GM20000 (cell line): ENCODE results near the gene CPOX.

Source experiments
- DNase-seq: peaks from one replicate; pipeline ENCODE4 v3.0.0; 2012; ENCODE audit warnings: low spot score
- TF ChIP-seq, protein P1 (sequence below): IDR thresholded peaks from 2 replicates; pipeline ENCODE4 v1.5.1; 2012; ENCODE audit warnings: mild to moderate bottlenecking, control low read depth; ENCODE audit errors: extremely low read depth, missing control alignments

The CPOX gene

DNA sequence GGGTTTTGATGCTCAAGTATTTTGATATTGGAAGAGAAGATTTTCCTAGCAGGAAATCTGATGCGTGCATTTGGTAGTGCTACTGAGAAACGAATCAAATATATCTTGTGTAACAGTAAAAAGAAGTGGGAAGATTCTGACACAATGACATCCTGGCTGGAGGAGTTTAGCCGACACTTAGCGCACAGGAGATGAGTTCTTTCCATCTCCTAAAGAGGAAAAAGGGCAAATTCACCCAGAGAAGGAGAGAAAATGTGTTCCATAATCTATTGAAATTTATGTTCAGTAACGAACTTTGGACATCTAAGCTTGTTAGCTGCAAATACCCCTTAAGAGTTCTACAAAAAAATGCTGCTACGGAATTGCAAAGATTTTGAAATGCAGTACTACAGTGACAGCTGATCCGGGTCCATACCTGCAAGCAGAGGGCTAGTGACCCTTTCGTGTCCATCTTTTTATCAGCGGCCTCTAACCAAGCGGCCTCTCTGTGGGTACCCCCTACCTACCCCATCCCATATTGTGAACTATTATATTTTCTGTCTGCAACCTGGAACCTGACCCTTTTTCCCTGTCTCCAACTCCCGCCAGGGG is 971 bp downstream of the CPOX start:
- DNase-seq = no peak
- TF ChIP-seq, protein P1, sequence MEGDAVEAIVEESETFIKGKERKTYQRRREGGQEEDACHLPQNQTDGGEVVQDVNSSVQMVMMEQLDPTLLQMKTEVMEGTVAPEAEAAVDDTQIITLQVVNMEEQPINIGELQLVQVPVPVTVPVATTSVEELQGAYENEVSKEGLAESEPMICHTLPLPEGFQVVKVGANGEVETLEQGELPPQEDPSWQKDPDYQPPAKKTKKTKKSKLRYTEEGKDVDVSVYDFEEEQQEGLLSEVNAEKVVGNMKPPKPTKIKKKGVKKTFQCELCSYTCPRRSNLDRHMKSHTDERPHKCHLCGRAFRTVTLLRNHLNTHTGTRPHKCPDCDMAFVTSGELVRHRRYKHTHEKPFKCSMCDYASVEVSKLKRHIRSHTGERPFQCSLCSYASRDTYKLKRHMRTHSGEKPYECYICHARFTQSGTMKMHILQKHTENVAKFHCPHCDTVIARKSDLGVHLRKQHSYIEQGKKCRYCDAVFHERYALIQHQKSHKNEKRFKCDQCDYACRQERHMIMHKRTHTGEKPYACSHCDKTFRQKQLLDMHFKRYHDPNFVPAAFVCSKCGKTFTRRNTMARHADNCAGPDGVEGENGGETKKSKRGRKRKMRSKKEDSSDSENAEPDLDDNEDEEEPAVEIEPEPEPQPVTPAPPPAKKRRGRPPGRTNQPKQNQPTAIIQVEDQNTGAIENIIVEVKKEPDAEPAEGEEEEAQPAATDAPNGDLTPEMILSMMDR = no peak

GRCh38 chr3:98589331-98590036 is 3.9 kb downstream of the CPOX start:
- TF ChIP-seq, protein P1 = no peak
- DNase-seq = no peak

GRCh38 chr3:98588065-98588464 is 5.3 kb downstream of the CPOX start:
- TF ChIP-seq, protein P1 = peak; percentile 5
- no peak for DNase-seq

GRCh38 chr3:98587654-98588053 is 5.8 kb downstream of the CPOX start:
- TF ChIP-seq, protein P1 = no peak
- no peak for DNase-seq

DNA sequence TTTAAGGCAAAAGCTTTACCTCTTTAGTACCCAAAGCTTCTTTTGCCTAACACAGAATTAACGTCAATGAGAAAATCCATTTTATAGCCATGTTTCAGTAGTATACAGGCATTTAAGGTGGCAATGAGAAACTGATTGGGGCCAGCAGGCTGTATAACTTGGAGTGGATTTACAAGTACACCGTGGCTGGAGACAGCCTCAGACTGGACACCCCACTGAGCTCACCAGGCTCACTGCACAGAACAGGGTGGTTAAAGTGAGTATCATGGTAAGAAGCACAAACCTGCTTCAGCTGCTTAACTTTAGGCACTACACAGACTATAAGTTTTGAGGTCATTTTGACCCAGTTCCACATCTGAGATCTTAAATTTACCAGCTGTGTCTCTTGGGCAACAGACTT is 8.9 kb downstream of the CPOX start:
- no peak for DNase-seq
- TF ChIP-seq, protein P1 = no peak

DNA sequence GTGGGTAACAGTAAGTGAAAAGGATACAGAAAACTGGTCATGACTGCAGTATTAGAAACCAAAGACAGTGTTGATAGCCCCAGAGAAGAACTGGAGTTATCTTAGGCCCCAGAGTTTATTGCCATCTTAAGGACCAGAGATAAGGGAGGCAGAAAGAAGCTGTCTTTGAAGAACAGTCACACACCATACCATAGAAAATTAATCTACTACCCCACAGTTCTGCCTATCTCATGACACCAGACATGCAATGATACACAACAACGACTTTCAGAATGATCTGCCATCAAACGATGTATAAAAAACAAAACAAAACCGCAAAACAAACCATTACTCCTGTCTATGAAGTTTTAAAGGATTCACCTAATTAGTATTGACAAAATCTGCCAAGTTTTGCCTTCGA is 9.6 kb downstream of the CPOX start:
- TF ChIP-seq, protein P1 = no peak
- DNase-seq = no peak

DNA sequence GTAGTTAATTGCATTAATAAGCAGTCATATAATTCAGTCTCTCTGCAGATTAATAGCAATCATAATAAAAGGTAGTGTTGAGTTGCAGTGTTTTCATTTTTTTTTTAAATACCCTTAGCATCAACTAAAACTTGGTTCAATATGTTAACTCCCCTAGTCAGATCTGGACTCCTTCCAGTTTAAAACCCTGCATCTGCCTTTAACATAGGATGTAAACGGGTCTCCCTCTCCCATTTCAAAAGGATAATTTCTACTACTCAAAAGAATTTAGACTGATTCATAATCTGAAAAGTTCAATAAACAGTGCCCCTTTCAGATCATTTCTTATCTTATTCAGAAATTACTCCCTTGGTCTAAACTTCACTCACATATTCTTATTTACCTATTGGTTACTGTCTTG is 11.4 kb downstream of the CPOX start:
- TF ChIP-seq, protein P1 = no peak
- DNase-seq = no peak
